ENCODE measurements around the gene ATP23.
A peak's percentile ranks its signal among the peaks of the same experiment; 100 is the strongest.

The ATP23 gene, protein sequence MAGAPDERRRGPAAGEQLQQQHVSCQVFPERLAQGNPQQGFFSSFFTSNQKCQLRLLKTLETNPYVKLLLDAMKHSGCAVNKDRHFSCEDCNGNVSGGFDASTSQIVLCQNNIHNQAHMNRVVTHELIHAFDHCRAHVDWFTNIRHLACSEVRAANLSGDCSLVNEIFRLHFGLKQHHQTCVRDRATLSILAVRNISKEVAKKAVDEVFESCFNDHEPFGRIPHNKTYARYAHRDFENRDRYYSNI

DNA sequence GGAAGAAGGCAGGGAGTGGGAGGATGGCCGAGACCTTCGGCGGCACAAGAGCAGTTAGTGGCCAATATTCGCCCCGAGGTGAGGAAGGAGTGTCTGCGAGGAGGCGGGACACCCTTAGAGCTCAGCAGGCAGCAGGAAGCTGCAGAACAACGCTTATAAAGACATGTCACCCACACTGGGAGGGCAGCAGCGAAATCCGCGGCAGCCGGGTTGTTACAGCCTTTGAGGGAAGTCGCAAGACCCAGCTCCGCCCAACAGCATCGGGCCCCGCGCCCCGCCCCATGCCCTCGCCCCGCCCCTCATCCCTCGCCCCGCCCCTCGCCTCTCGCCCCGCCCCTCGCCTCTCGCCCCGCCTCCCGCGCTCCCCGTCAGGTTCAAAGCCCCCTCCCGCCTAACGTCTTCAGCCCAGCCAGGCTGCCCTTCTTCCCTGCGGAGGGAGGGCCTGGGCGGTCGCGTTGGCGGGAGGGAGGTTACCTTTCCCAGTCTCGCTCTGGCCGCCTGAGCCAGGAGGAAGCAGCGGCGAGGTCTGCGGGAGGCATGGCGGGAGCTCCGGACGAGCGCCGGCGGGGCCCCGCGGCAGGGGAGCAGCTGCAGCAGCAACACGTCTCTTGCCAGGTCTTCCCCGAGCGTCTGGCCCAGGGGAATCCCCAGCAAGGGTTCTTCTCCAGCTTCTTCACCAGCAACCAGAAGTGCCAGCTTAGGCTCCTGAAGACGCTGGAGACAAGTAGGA is at the start of gene ATP23:
Gene ATP23, plus strand, starts transcription at position 403 of the 730 bp plus-strand sequence. Its CDS starts 135 bp downstream, at position 538.
- DNase-seq (ENCODE audit: low read depth), result peak; percentile 81
- peak within 1 kb of the TSS; percentile 80 for H3K4me3 ChIP-seq (ENCODE audit: low read length)
- TF ChIP-seq, protein P1, sequence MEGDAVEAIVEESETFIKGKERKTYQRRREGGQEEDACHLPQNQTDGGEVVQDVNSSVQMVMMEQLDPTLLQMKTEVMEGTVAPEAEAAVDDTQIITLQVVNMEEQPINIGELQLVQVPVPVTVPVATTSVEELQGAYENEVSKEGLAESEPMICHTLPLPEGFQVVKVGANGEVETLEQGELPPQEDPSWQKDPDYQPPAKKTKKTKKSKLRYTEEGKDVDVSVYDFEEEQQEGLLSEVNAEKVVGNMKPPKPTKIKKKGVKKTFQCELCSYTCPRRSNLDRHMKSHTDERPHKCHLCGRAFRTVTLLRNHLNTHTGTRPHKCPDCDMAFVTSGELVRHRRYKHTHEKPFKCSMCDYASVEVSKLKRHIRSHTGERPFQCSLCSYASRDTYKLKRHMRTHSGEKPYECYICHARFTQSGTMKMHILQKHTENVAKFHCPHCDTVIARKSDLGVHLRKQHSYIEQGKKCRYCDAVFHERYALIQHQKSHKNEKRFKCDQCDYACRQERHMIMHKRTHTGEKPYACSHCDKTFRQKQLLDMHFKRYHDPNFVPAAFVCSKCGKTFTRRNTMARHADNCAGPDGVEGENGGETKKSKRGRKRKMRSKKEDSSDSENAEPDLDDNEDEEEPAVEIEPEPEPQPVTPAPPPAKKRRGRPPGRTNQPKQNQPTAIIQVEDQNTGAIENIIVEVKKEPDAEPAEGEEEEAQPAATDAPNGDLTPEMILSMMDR (conservative IDR thresholded peaks at IDR 0.05; ENCODE audit: low read length), result no peak

DNA sequence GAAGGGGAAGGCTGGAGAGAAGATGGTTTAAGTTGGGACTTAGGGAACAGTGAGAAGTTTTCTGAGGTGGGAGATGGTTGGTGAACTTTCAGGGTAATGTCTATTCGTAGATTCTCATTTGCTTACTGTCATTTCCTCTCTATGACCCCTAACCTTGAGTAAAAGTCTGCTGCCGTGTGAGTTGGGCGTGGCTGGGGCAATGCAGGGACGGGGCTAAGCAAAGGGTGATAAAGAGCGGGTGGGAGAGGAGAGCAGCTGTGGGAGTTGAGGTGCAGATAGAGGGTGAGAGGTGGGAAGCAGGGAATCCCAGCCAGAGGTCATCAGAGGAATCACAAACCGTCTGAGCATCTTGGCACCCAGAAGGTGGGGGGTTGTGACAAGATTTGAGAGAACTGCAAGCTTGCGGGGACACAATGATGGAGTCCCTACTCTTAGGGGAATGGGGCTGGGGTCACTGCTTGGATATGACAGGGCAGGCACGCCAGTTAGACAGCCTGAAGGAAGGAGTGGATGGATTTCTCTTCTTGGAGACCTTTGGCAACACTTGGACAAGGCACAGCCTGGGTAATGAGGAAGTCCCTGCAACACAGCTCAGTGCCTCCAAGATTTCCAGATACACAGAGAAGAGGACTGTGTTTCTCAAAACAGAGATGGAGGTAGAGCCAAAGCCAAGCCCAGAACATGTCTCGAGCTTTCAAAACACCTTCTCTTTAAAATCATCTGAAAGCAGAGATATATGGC is 49.0 kb upstream of the ATP23 start:
- no peak for DNase-seq (ENCODE audit: low read depth)
- no peak overlapping the region for H3K4me3 ChIP-seq (ENCODE audit: low read length)
- TF ChIP-seq, protein P1 (conservative IDR thresholded peaks at IDR 0.05; ENCODE audit: low read length), result no peak

DNA sequence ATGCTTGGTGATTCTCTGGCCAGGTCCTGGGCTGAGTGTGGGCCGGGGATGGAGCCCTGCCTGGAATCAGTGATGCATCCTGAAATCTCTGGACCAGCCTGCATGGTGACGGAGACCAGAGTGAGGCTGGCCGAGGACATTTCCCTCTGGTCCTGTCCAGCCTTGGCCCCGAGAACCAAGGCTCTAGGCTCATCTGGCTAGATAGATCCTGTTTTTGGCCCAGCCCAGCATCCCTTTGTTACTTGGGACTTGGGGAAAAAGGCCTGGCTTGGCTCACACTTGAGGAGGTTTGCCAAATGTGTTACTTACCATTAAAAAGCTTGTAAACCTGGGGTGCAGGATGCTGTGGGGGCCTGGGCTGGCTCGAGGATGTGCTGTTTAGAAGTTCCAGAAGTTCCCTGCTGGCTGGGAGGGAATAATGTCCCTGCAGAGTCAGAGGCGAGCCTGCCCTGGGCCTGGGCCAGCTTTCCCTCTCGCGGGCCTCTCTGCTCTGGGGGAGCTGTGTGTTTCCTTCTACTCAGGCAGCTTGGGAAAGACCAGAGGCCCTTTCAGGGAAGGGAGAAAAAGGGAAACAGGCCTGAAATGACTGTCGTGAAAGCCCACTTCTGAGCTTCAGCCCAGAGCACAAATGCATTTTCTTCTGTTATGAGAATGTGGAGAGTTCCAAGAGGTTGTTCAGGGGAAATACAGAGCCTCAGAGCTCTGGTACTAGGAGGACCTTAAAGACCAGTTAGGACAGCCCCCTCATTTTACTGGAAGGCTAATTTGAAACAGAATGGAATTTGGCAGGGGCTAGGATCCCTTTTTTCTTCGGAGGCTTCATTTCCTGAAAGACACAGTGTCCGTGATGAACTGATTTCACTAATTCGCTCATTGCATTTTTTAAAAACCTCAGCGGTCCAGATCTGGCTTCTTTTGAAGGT is 47.7 kb upstream of the ATP23 start:
- H3K4me3 ChIP-seq (ENCODE audit: low read length), result peak overlapping the region; percentile 45
- DNase-seq (ENCODE audit: low read depth), result peak; percentile 97
- TF ChIP-seq, protein P1 (conservative IDR thresholded peaks at IDR 0.05; ENCODE audit: low read length), result no peak; the same call in 1 of the 2 replicates

DNA sequence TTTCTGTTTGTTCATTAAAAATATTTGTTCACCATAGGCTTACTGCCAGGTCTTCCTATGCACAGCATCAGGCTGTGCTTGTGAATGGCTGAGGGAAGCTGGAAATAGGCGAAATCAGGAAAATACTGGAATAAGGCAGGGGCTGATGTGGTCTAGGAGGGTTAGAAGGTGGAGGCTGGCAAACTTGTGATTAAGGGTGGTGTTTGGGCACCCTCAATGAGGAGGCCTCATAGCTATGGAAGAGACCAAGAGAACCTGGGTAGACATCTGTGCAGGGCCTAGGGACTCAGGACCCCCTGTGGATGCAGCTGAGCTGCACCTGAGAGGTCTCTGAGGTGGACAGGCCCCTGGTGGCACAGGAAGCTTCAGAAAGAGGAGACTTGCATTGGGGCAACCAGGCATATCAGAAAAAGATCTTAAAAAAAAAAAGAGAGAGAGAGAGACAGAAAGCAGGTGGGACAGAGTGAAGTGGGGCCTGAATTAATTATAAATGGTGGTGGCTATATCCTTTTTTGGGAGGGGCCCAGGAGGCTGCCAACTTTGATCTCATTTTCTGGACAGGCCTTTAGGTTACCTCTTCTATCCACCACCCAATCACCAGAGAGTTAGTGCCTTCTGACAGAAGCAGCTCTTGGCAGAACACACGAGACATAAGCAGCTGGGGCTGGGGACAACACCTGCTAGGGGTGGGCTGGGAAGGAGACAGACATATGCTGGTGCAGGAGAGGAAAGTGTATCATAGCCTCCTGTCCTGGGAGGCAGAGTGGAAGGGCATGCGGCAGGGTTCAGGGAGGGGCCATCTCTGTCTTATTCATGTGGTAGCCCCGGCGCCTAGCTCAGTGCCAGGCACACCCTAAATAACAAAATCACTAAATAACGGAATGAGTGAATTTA is 46.7 kb upstream of the ATP23 start:
- no peak for DNase-seq (ENCODE audit: low read depth)
- peak overlapping the region; percentile 39 for H3K4me3 ChIP-seq (ENCODE audit: low read length)
- TF ChIP-seq, protein P1 (conservative IDR thresholded peaks at IDR 0.05; ENCODE audit: low read length), result no peak

DNA sequence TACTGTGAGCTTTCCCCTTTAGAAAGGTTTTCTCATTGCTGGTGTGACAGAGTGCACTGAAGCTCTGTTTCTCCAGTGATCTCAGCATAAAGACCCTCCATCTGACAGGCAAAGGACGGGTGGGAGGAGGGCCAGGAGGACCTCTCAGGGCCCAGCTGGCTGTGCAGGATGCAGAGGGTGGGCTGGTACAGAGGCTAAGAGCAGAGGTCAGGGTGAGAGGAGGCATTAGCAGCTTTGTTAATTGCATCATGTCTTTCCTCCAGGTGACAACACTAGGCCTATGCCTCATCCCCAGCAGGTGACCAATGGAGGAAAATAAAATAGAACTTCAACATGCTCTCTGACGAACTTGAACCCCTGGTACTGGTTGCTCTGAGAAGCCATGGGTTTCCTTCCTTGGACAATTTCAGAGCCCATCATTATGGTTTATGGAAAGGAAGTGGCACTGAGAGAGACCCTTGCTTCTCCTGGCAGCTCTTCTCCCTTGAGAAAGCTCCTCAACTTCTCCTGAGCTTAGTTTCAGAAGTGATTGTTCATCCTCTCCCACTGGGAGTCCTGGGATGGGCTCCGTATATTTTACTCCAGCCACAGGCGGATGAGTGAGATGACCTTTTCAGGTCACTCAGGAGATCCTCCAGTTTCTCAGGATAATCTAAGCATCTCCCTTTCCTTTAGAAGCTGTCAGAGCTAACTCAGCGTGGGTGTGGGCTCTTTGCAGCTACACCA is 45.8 kb upstream of the ATP23 start:
- TF ChIP-seq, protein P1 (conservative IDR thresholded peaks at IDR 0.05; ENCODE audit: low read length), result no peak
- peak overlapping the region; percentile 57 for H3K4me3 ChIP-seq (ENCODE audit: low read length)
- no peak for DNase-seq (ENCODE audit: low read depth)

Data from AG10803 (cell line).